ENCODE data around the gene FAM13C.
A peak's percentile ranks its signal among the peaks of the same experiment; 100 is the strongest.

Gene FAM13C

DNA sequence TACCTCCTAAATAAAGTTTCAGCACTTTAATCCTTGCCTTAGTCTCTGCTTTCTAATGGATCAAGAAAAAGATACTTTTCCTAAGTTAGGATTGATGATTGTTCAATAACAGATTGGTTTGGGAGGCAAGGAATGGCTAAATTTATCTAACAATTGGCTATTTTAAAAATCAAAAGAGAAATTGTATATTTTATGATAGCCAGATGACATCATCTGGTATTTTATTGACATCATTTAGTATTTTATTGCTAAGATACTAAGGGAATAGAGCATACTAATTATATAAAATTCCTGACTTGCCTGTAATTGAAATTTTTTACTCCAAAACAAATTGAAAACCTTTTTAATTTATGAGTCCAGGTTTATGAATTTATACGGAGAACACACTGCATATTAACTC is 19.3 kb upstream of the FAM13C start:
- Histone ChIP-seq H3K4me1 (no peaks in the 10 kb centered on the region), H3K27me3 (ENCODE audit: low read depth) (no peaks in the 10 kb centered on the region), H3K4me3 (no peak overlapping the region), H3K36me3 (replicated peaks) (no peaks in the 10 kb centered on the region), H3K9me3 (no peaks in the 10 kb centered on the region)
- DNase-seq (ENCODE audit: low spot score in 2 of 2): no peak
- in situ Hi-C loops (cut with MboI; ENCODE audit: low sequenced_read_pairs): no loop called here

GRCh38 chr10:59376846-59377245 is 14.5 kb upstream of the FAM13C start:
- DNase-seq (ENCODE audit: low spot score in 2 of 2): no peak
- Histone ChIP-seq H3K4me3 (no peak overlapping the region), H3K9me3 (no peaks in the 10 kb centered on the region), H3K27me3 (ENCODE audit: low read depth) (no peaks in the 10 kb centered on the region), H3K4me1 (peaks cover 2% of the 10 kb centered on the region; the same call in 1 of the 2 replicates), H3K36me3 (replicated peaks) (no peaks in the 10 kb centered on the region)
- in situ Hi-C loops (cut with MboI; ENCODE audit: low sequenced_read_pairs): no loop called here

DNA sequence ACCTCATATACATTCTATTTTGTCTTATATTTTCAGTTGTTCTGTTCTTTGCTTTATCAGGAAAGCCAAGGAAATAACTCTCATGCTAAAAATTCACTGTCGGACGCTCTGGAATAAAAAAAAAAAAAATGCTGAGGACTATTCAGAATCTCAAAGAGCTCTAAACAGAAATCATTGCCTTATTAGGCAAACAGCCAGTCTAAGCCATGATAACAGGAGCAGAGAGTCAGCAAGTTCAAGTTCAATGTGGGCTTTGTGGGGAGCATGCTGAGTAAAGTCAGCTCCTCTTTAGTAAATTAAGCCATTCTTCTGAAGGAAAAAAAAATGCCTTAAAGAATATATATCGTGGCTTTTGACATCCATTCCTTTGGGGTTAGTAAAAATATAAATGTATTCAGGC is 13.6 kb upstream of the FAM13C start:
- Histone ChIP-seq H3K4me1 (peaks cover 2% of the 10 kb centered on the region; the same call in 1 of the 2 replicates), H3K9me3 (no peaks in the 10 kb centered on the region), H3K36me3 (replicated peaks) (no peaks in the 10 kb centered on the region), H3K27me3 (ENCODE audit: low read depth) (no peaks in the 10 kb centered on the region), H3K4me3 (no peak overlapping the region)
- in situ Hi-C loops (cut with MboI; ENCODE audit: low sequenced_read_pairs): no loop called here
- DNase-seq (ENCODE audit: low spot score in 2 of 2): no peak

DNA sequence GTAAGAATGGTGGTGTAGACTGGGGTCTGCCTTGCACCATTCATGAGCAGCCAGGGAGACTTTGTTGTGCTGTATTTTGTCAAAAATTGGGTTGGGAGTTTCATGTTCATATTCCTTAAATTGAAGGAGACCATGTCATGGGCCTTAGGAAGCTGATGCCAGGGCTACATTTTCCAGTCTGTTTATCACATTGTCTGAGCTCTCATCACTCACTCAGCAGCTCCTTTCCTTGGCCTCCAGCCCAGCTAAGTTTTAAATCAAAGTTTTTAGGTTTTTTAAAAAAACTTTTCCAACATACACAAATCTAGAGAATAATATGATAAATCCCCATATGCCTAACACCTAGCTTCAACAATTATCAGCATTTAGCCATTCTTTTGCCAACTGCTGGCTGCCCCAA is 12.6 kb upstream of the FAM13C start:
- Histone ChIP-seq H3K4me3 (no peak overlapping the region), H3K4me1 (peaks cover 2% of the 10 kb centered on the region; the same call in 1 of the 2 replicates), H3K27me3 (ENCODE audit: low read depth) (no peaks in the 10 kb centered on the region), H3K9me3 (no peaks in the 10 kb centered on the region), H3K36me3 (replicated peaks) (no peaks in the 10 kb centered on the region)
- in situ Hi-C loops (cut with MboI; ENCODE audit: low sequenced_read_pairs): no loop called here
- DNase-seq (ENCODE audit: low spot score in 2 of 2): no peak

DNA sequence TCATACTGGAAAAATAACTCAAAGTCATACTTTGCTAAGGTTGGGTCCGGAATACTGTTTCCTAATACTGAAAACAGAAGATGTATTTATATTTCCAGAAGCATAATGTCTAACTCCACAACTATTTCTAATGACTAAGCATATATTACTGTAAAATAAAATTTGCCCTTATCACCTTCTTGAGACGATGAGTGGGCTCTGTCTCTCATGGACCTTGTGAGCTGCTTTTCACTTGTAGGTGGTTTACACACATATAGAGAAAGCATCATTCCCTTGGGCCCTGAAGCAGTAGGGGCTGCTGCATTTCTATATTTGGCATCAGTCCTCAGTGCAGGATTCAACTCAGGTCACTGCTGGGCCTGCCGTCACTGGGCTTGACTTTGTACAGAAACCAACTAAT is 10.7 kb upstream of the FAM13C start:
- no peak for DNase-seq (ENCODE audit: low spot score in 2 of 2)
- peaks cover 2% of the 10 kb centered on the region; the same call in 1 of the 2 replicates for H3K4me1 ChIP-seq
- in situ Hi-C loops (cut with MboI; ENCODE audit: low sequenced_read_pairs): no loop called here

GRCh38 chr10:59372543-59372942 is 10.2 kb upstream of the FAM13C start:
- H3K4me1 ChIP-seq: peaks cover 2% of the 10 kb centered on the region; the same call in 1 of the 2 replicates
- in situ Hi-C loops (cut with MboI; ENCODE audit: low sequenced_read_pairs): no loop called here
- H3K9me3 ChIP-seq: no peaks in the 10 kb centered on the region
- H3K27me3 ChIP-seq (ENCODE audit: low read depth): no peaks in the 10 kb centered on the region
- H3K4me3 ChIP-seq: no peak overlapping the region
- DNase-seq (ENCODE audit: low spot score in 2 of 2): no peak
- H3K36me3 ChIP-seq (replicated peaks): no peaks in the 10 kb centered on the region

More for the DNA sequence above, 10.7 kb upstream of the FAM13C start:
- Histone ChIP-seq H3K36me3 (replicated peaks) (no peaks in the 10 kb centered on the region), H3K9me3 (no peaks in the 10 kb centered on the region), H3K27me3 (ENCODE audit: low read depth) (no peaks in the 10 kb centered on the region), H3K4me3 (no peak overlapping the region)

DNA sequence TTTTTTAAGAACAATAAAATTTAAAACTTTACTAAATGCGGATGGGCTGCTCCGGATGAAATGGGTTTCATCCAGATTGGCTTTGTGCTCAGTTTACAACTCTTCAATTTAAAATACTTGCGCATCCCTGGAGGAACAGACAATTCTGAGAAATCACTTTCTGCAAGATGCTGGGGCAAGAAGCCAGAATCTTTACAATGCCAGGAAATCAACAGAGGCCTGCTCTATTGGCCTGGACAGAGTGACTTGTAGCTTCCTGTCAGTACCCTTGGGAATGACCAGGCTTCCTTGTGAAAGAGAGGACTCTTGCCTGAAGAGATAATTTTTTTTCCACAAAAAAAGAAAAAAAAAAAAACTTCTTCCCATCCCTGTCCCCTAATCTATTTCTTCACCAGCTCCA is 3.9 kb upstream of the FAM13C start:
- Histone ChIP-seq H3K27me3 (ENCODE audit: low read depth) (no peaks in the 10 kb centered on the region), H3K4me3 (no peak overlapping the region), H3K4me1 (peaks cover 8% of the 10 kb centered on the region), H3K36me3 (replicated peaks) (no peaks in the 10 kb centered on the region), H3K9me3 (no peaks in the 10 kb centered on the region)
- no peak for DNase-seq (ENCODE audit: low spot score in 2 of 2)
- in situ Hi-C loops (cut with MboI; ENCODE audit: low sequenced_read_pairs): no loop called here

GRCh38 chr10:59363446-59363958 is 1.2 kb upstream of the FAM13C start:
- H3K4me3 ChIP-seq: no peak overlapping the region
- DNase-seq (ENCODE audit: low spot score in 2 of 2): no peak
- peaks cover 15% of the 10 kb centered on the region for H3K4me1 ChIP-seq
- no peaks in the 10 kb centered on the region for H3K9me3 ChIP-seq
- in situ Hi-C loops (cut with MboI; ENCODE audit: low sequenced_read_pairs): no loop called here
- no peaks in the 10 kb centered on the region for H3K36me3 ChIP-seq (replicated peaks)
- H3K27me3 ChIP-seq (ENCODE audit: low read depth): no peaks in the 10 kb centered on the region

- in situ Hi-C loops (cut with MboI; ENCODE audit: low sequenced_read_pairs): no loop called here
- peak overlapping the region; percentile 25 for H3K4me3 ChIP-seq
- DNase-seq (ENCODE audit: low spot score in 2 of 2): peak; percentile 52 to 75
- H3K27me3 ChIP-seq (ENCODE audit: low read depth): no peaks in the 10 kb centered on the region
- H3K4me1 ChIP-seq: peaks cover 18% of the 10 kb centered on the region
- no peaks in the 10 kb centered on the region for H3K9me3 ChIP-seq
- no peaks in the 10 kb centered on the region for H3K36me3 ChIP-seq (replicated peaks)
These were observed 621 bp upstream of the FAM13C start for GRCh38 chr10:59362959-59363381.

GRCh38 chr10:59361663-59362143 is 646 bp downstream of the FAM13C start:
- Histone ChIP-seq H3K4me3 (peak overlapping the region; percentile 25), H3K9me3 (no peaks in the 10 kb centered on the region), H3K27me3 (ENCODE audit: low read depth) (no peaks in the 10 kb centered on the region), H3K4me1 (peaks cover 18% of the 10 kb centered on the region), H3K36me3 (replicated peaks) (no peaks in the 10 kb centered on the region)
- DNase-seq (ENCODE audit: low spot score in 2 of 2): peak in 1 of 2 experiments; percentile 8
- in situ Hi-C loops (cut with MboI; ENCODE audit: low sequenced_read_pairs): no loop called here

DNA sequence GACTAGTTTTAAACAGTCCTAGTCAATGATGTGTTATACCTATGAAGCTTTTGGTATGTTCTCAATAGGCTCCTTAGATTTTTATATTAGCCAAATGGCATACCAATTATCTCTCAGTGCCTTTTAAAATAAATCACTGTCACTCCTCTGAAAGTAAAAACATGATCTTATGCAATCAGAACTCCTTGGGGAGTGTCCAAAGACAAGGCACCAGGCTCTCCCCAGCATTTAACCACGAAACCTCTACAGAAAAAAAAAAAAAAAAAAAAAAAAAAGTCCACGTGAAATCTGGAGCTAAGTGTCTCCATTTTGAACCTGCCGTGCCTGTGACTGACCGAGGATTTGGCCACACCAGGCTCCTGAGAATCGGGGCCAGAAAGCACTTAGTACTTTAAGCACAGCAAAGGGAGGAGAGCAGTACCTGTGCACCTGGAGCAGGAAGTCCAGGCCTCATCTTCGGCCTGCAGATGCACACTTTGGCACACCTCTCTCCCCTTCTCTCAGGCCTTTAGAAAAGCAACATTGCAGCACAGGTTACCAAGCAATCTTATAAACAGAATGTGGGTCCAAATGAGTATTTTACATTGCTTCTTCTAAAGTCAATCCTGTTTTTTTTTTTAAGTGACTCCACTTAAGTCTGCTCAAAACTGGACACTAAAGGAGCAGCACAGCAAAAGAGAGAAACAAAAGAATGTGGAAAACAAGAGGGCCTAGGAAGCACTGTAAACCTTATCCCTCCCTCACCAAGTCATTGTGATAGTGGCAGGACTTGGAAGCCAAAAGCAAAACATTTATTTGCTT is 1.5 kb downstream of the FAM13C start:
- in situ Hi-C loops (cut with MboI; ENCODE audit: low sequenced_read_pairs): no loop called here
- no peaks in the 10 kb centered on the region for H3K9me3 ChIP-seq
- peaks cover 18% of the 10 kb centered on the region for H3K4me1 ChIP-seq
- DNase-seq (ENCODE audit: low spot score in 2 of 2): peak in 1 of 2 experiments; percentile 43
- H3K27me3 ChIP-seq (ENCODE audit: low read depth): no peaks in the 10 kb centered on the region
- H3K4me3 ChIP-seq: no peak overlapping the region
- no peaks in the 10 kb centered on the region for H3K36me3 ChIP-seq (replicated peaks)

DNA sequence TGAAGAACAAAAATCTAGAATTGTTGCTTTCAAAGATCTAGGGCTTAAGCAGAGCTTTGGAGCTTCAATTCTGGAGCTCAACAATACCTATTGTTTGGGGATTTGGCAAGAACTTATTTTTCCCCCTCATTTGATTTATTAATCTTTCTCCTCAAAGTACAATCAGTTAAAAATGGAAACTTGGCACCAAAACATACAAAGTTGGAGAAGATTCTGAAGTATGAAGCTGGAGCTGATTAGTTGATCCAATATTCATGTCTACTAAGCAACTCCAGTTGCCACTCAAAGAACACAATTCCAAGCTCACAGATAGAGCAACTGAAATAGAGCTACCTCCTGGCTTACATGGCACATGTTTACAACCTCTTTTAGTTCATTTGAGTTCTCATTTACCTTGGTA is 3.8 kb downstream of the FAM13C start:
- in situ Hi-C loops (cut with MboI; ENCODE audit: low sequenced_read_pairs): no loop called here
- peaks cover 18% of the 10 kb centered on the region for H3K4me1 ChIP-seq
- H3K36me3 ChIP-seq (replicated peaks): no peaks in the 10 kb centered on the region
- H3K9me3 ChIP-seq: no peaks in the 10 kb centered on the region
- DNase-seq (ENCODE audit: low spot score in 2 of 2): peak in 1 of 2 experiments; percentile 10
- H3K4me3 ChIP-seq: no peak overlapping the region
- no peaks in the 10 kb centered on the region for H3K27me3 ChIP-seq (ENCODE audit: low read depth)

- Histone ChIP-seq H3K9me3 (no peaks in the 10 kb centered on the region), H3K4me3 (no peak overlapping the region), H3K27me3 (ENCODE audit: low read depth) (no peaks in the 10 kb centered on the region), H3K4me1 (0 out of 2 replicates have a peak, but pooled peaks cover 5% of the 10 kb centered on the region), H3K36me3 (replicated peaks) (no peaks in the 10 kb centered on the region)
- in situ Hi-C loops (cut with MboI; ENCODE audit: low sequenced_read_pairs): no loop called here
- DNase-seq (ENCODE audit: low spot score in 2 of 2): no peak
These were observed 7.9 kb downstream of the FAM13C start for GRCh38 chr10:59354434-59354833.

DNA sequence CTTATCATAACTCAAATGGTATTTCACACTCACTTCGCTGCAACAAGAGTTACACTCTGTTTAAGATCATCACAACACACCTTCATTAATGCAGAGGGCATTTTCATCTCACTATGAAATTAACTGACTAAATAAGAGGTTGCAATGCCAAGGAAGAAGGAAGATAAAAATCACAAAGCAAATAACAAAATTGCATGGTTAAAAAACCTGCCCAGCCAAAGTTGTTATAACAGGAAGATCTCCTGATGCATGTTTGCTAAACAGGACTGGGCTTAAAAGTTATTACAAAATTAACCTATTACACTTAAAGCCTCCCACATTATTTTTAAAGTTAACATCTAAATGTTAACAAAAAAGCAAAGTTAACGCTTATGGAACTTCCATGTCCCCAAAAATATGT is 11.8 kb downstream of the FAM13C start:
- no peaks in the 10 kb centered on the region; the same call in 1 of the 2 replicates for H3K4me1 ChIP-seq
- no peaks in the 10 kb centered on the region for H3K9me3 ChIP-seq
- no peaks in the 10 kb centered on the region for H3K36me3 ChIP-seq (replicated peaks)
- no peak overlapping the region for H3K4me3 ChIP-seq
- in situ Hi-C loops (cut with MboI; ENCODE audit: low sequenced_read_pairs): no loop called here
- H3K27me3 ChIP-seq (ENCODE audit: low read depth): no peaks in the 10 kb centered on the region
- no peak for DNase-seq (ENCODE audit: low spot score in 2 of 2)

All from HAP-1 (cell line).